Neuron (in vitro differentiated cells): ENCODE measurements around the gene TFB2M.
"Not testable (repeated sequence)": the region's sequence is repeated elsewhere in the genome, so short reads cannot be mapped to it uniquely, and the experiment has no call there.

Source experiments
- H2AFZ ChIP-seq: one replicate; pipeline ENCODE4 v1.6.1; 2013; ENCODE audit warnings: low read depth, mild to moderate bottlenecking, inconsistent platforms, low read length, moderate library complexity
- H3K27me3 ChIP-seq: one replicate; pipeline ENCODE4 v1.6.1; 2013; ENCODE audit warnings: low read length; ENCODE audit not compliant: insufficient read depth
- H3K36me3 ChIP-seq: one replicate; pipeline ENCODE4 v1.6.1; 2013; ENCODE audit warnings: low read length; ENCODE audit not compliant: insufficient read depth
- H3K4me1 ChIP-seq: one replicate; pipeline ENCODE4 v1.6.1; 2013; ENCODE audit warnings: low read length; ENCODE audit not compliant: insufficient read depth
- H3K4me3 ChIP-seq: 2 replicates; pipeline ENCODE4 v1.5.1; 2013; ENCODE audit warnings: mild to moderate bottlenecking, low read length, moderate library complexity
- H3K9me3 ChIP-seq: one replicate; pipeline ENCODE4 v1.6.1; 2013; ENCODE audit warnings: low read length

The TFB2M gene

GRCh38 chr1:246591958-246592357 lies 25.9 kb upstream of the TFB2M start:
- Histone ChIP-seq H3K4me1 (no peaks in the 10 kb centered on the region), H3K27me3 (no peaks in the 10 kb centered on the region), H3K36me3 (peaks cover 8% of the 10 kb centered on the region), H2AFZ (no peak overlapping the region), H3K9me3 (peaks cover 1% of the 10 kb centered on the region), H3K4me3 (no peak overlapping the region)

DNA sequence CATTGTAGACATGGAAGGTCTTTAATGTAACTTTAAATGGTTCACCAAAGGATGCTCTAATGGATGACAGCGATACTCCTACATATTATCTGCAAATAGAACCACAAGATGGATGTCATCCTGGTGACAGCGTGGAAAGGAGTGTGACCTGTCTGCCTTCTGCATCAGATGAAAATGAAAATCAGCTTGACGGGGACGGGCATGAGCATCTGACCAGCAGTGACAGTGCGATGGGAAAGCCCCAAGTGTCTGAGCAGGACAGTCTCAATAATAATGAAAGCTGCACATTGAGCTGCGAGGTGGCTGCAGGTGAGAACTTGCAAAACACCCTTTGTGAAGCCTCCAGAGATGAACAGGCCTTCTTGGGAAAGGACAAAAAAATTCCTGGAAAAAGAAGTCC lies 25.4 kb upstream of the TFB2M start:
- Histone ChIP-seq H3K4me3 (no peak overlapping the region), H3K36me3 (peaks cover 8% of the 10 kb centered on the region), H2AFZ (no peak overlapping the region), H3K9me3 (peaks cover 1% of the 10 kb centered on the region), H3K4me1 (no peaks in the 10 kb centered on the region), H3K27me3 (no peaks in the 10 kb centered on the region)

GRCh38 chr1:246591047-246591446 lies 25.0 kb upstream of the TFB2M start:
- Histone ChIP-seq H3K4me1 (no peaks in the 10 kb centered on the region), H3K36me3 (peaks cover 8% of the 10 kb centered on the region), H3K9me3 (peaks cover 1% of the 10 kb centered on the region), H3K27me3 (no peaks in the 10 kb centered on the region), H2AFZ (no peak overlapping the region), H3K4me3 (no peak overlapping the region)

DNA sequence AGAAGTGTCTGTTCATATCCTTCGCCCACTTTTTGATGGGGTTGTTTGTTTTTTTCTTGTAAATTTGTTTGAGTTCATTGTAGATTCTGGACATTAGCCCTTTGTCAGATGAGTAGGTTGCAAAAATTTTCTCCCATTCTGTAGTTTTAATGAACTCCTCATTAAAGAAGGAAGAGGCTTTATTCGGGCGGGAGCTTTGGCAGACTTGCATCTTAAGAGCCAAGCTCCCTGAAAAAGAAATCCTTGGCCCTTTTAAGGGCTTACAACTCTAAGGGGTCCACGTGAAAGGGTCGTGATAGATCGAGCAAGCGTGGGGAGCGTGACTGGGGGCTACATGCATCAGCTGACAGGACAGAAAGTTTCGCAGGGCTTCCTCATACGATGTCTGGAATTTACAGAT lies 23.9 kb upstream of the TFB2M start:
- H2AFZ ChIP-seq, H3K4me1 ChIP-seq, H3K9me3 ChIP-seq, H3K36me3 ChIP-seq, H3K27me3 ChIP-seq, H3K4me3 ChIP-seq: not testable (repeated sequence)

DNA sequence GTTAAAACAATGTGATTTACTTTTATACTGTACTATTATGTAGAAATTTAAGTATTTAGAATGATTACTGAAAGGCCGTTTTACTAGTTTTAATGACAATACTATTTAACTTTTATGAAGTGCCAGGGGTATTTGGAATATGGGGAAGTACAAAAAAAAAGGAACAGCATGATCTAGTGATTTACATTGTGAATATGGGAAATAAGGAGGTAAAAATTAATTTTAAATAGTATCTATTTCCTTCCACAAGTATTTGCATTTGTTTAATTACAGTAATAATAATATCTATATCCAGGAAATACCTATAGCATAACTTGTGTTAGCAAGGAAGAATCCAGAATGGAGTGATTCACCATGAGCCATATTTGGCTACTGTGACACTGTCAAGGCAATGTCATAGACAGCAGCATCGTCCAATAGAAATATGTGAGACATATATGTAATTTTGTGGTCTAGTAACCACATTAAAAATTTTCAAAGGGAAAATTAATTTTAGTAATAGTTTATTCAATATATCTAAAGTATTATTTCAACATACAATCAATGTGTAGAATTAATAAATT lies 22.2 kb upstream of the TFB2M start:
- Histone ChIP-seq H3K4me1 (no peaks in the 10 kb centered on the region), H2AFZ (no peak overlapping the region), H3K4me3 (no peak overlapping the region), H3K36me3 (peaks cover 6% of the 10 kb centered on the region), H3K9me3 (peaks cover 1% of the 10 kb centered on the region), H3K27me3 (no peaks in the 10 kb centered on the region)

DNA sequence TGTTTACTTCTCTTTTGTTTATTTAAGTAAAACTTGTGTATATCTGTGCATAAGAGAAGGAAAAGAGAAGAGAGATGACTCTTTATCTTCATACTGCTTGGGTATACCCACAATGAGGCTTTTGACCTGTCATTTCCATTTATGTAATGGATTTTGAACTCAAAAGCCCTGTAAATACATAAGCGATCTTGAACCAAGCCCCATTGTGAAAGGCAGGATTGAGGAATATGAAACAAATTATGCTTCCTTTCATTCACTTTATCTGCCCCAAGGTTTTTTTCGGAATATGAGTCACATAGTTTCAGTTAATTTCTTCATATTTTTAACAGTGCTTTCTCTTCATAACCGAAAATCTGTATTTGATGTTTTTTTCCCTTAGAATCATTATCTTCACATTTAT lies 21.5 kb upstream of the TFB2M start:
- Histone ChIP-seq H3K4me1 (no peaks in the 10 kb centered on the region), H3K4me3 (no peak overlapping the region), H3K36me3 (peaks cover 6% of the 10 kb centered on the region)

DNA sequence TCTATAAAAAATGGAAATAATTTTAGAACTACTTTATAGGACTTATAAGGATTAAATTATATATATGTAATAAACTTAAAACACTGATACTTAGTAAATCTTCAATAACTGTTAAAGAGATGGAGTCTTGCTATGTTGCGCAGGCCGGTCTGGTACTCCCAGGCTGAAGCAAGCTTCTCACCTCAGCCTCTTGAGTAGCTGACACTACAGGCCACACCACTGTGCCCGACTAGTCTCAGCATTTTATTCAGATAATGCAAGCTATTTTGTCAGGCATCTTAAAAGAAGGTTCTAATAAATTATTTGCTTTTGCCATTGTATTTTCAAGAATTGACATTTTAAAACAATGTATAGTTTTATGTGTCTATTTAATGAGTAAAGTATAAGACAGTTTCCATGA lies 21.0 kb upstream of the TFB2M start:
- no peak overlapping the region for H3K4me3 ChIP-seq
- no peaks in the 10 kb centered on the region for H3K27me3 ChIP-seq
- no peaks in the 10 kb centered on the region for H3K4me1 ChIP-seq
- H3K9me3 ChIP-seq: peaks cover 1% of the 10 kb centered on the region
- no peak overlapping the region for H2AFZ ChIP-seq
- H3K36me3 ChIP-seq: peaks cover 6% of the 10 kb centered on the region

More for the DNA sequence above, 21.5 kb upstream of the TFB2M start:
- Histone ChIP-seq H3K27me3 (no peaks in the 10 kb centered on the region), H2AFZ (no peak overlapping the region), H3K9me3 (peaks cover 1% of the 10 kb centered on the region)

GRCh38 chr1:246583448-246584185 lies 17.6 kb upstream of the TFB2M start:
- Histone ChIP-seq H3K27me3 (no peaks in the 10 kb centered on the region), H3K36me3 (no peaks in the 10 kb centered on the region), H3K4me3 (no peak overlapping the region), H3K4me1 (no peaks in the 10 kb centered on the region), H2AFZ (no peak overlapping the region), H3K9me3 (no peaks in the 10 kb centered on the region)

GRCh38 chr1:246583056-246583440 lies 17.0 kb upstream of the TFB2M start:
- no peaks in the 10 kb centered on the region for H3K36me3 ChIP-seq
- H3K4me3 ChIP-seq: no peak overlapping the region
- H3K9me3 ChIP-seq: no peaks in the 10 kb centered on the region
- no peak overlapping the region for H2AFZ ChIP-seq
- no peaks in the 10 kb centered on the region for H3K27me3 ChIP-seq
- no peaks in the 10 kb centered on the region for H3K4me1 ChIP-seq

GRCh38 chr1:246582301-246583055 lies 16.4 kb upstream of the TFB2M start:
- no peak overlapping the region for H2AFZ ChIP-seq
- no peaks in the 10 kb centered on the region for H3K4me1 ChIP-seq
- no peaks in the 10 kb centered on the region for H3K36me3 ChIP-seq
- H3K4me3 ChIP-seq: no peak overlapping the region
- no peaks in the 10 kb centered on the region for H3K9me3 ChIP-seq
- H3K27me3 ChIP-seq: no peaks in the 10 kb centered on the region

DNA sequence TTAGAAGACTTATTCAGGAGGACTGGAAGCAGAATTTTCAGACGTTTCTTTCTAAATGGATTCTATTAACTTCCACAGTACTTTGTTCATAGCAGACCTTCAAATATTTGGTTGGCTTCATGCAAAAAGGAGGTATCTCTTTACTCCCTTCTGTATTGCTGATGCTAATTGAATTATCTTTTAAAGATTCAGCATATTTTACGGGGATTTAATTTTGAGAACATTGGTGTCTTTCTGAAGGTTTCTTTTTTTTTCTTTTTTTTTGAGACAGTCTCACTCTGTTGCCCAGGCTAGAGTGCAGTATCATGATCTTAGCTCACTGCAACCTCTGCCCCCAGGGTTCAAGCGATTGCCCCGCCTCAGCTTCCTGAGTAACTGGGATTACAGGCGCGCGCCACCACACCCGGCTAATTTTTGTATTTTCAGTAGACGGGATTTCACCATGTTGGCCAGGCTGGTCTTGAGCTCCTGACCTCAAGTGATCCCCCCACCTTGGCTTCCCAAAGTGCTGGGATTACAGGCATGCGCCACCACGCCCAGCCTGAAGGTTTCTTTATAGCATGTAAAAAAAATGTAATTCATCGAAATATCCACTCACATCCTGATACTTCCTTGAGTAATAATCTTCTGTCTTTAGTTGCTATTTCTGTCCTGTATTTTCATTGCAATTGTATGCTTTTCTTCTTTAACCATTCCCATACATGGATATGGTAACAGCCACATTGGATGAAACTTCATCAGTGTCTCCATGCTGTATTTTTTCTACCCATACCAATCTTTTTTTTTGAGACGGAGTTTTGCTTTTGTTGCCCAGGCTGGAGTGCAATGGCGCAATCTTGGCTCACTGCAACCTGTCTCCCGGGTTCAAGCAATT lies 14.7 kb upstream of the TFB2M start:
- Histone ChIP-seq H3K27me3 (no peaks in the 10 kb centered on the region), H3K4me1 (no peaks in the 10 kb centered on the region), H2AFZ (no peak overlapping the region)

GRCh38 chr1:246579818-246580217 lies 13.8 kb upstream of the TFB2M start:
- H3K36me3 ChIP-seq: no peaks in the 10 kb centered on the region
- H3K27me3 ChIP-seq: no peaks in the 10 kb centered on the region
- H3K4me3 ChIP-seq: no peak overlapping the region
- no peaks in the 10 kb centered on the region for H3K9me3 ChIP-seq
- no peaks in the 10 kb centered on the region for H3K4me1 ChIP-seq
- H2AFZ ChIP-seq: no peak overlapping the region

More for the DNA sequence above, 14.7 kb upstream of the TFB2M start:
- H3K36me3 ChIP-seq: no peaks in the 10 kb centered on the region
- H3K4me3 ChIP-seq: no peak overlapping the region
- H3K9me3 ChIP-seq: no peaks in the 10 kb centered on the region

DNA sequence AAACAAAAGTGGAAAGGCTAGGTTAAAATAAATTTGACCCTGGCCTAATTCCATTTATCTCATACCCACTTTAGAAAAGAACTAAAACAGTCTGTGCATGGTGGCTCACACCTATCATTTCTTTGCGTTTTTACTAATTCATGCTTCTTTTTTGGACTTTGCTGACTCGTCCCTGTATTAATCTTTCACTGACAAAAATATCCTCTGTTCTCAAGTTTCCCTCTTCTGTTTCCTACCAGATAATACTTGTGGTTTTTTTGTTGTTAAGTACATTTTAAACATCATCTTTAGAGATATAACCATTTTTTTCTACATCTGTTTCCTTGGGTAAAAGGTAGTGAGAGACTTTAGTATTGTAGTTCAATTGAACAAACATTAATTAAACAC lies 11.7 kb upstream of the TFB2M start:
- no peak overlapping the region for H3K4me3 ChIP-seq

More for the DNA sequence above, 11.7 kb upstream of the TFB2M start:
- Histone ChIP-seq H3K27me3 (no peaks in the 10 kb centered on the region), H3K9me3 (no peaks in the 10 kb centered on the region), H3K4me1 (no peaks in the 10 kb centered on the region), H2AFZ (no peak overlapping the region), H3K36me3 (no peaks in the 10 kb centered on the region)
